ENCODE measurements around the gene KLF3.

- no peak for TF ChIP-seq POLR2AphosphoS5 (IDR thresholded peaks at IDR 0.05; ENCODE audit: low read depth, low read length)
- TF ChIP-seq, protein P1, sequence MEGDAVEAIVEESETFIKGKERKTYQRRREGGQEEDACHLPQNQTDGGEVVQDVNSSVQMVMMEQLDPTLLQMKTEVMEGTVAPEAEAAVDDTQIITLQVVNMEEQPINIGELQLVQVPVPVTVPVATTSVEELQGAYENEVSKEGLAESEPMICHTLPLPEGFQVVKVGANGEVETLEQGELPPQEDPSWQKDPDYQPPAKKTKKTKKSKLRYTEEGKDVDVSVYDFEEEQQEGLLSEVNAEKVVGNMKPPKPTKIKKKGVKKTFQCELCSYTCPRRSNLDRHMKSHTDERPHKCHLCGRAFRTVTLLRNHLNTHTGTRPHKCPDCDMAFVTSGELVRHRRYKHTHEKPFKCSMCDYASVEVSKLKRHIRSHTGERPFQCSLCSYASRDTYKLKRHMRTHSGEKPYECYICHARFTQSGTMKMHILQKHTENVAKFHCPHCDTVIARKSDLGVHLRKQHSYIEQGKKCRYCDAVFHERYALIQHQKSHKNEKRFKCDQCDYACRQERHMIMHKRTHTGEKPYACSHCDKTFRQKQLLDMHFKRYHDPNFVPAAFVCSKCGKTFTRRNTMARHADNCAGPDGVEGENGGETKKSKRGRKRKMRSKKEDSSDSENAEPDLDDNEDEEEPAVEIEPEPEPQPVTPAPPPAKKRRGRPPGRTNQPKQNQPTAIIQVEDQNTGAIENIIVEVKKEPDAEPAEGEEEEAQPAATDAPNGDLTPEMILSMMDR (IDR thresholded peaks at IDR 0.05), result no peak
- no peak for TF ChIP-seq SIN3A (IDR thresholded peaks at IDR 0.05; ENCODE audit: borderline replicate concordance, insufficient read depth, low read depth, low read length)
Observed at GRCh38 chr4:38740303-38740702, 76.3 kb downstream of the KLF3 start.
